ENCODE measurements around the gene BICRA. TPM values are rescaled to one million over a fixed set of nuclear protein-coding genes. Genes with fewer than 3 reads are reported as not detected.
"Not testable (repeated sequence)": the region's sequence is repeated elsewhere in the genome, so short reads cannot be mapped to it uniquely, and the experiment has no call there.

BICRA gene
- total and polyA plus RNA-seq, 4 donors: 0.88 to 17.9 (median 12.3) TPM

- Histone ChIP-seq H3K36me3 (ENCODE audit: control insufficient read depth in 1 of 2, insufficient read depth in 2 of 2, low read length in 1 of 2) (no peaks in the 10 kb centered on the region), H3K27me3 (ENCODE audit: control insufficient read depth in 1 of 2, insufficient read depth in 2 of 2, low read length in 1 of 2) (no peaks in the 10 kb centered on the region), H3K4me3 (ENCODE audit: low read length in 2 of 2) (no peak overlapping the region), H3K9me3 (ENCODE audit: control insufficient read depth, low read length) (no peaks in the 10 kb centered on the region), H3K27ac (ENCODE audit: low read depth in 1 of 2, low read length in 2 of 2) (no peak overlapping the region), H3K4me1 (ENCODE audit: control insufficient read depth in 1 of 2, insufficient read depth in 2 of 2, low read length in 2 of 2) (no peaks in the 10 kb centered on the region)
- intact Hi-C loops (cut with DNase I): no loop called here
- ATAC-seq (ENCODE audit: low FRiP score) (no peak), DNase-seq (peak in 1 of 2 donors; percentile 31)
- WGBS, 2 donors: 48 to 54% methylated on average over 6 of the region's 6 CpGs
These were observed 27.2 kb upstream of the BICRA start for GRCh38 chr19:47581605-47582319.

- no peak overlapping the region for H3K27ac ChIP-seq (ENCODE audit: low read depth in 1 of 2, low read length in 2 of 2)
- no peaks in the 10 kb centered on the region for H3K9me3 ChIP-seq (ENCODE audit: control insufficient read depth, low read length)
- H3K4me1 ChIP-seq (ENCODE audit: control insufficient read depth in 1 of 2, insufficient read depth in 2 of 2, low read length in 2 of 2): no peaks in the 10 kb centered on the region
- H3K36me3 ChIP-seq (ENCODE audit: control insufficient read depth in 1 of 2, insufficient read depth in 2 of 2, low read length in 1 of 2): no peaks in the 10 kb centered on the region
- H3K4me3 ChIP-seq (ENCODE audit: low read length in 2 of 2): no peak overlapping the region
- no peak for DNase-seq
- no peak for ATAC-seq (ENCODE audit: low FRiP score)
- WGBS, 2 donors: 9 to 10% methylated on average over 6 of the region's 6 CpGs
- intact Hi-C loops (cut with DNase I): no loop called here
- no peaks in the 10 kb centered on the region for H3K27me3 ChIP-seq (ENCODE audit: control insufficient read depth in 1 of 2, insufficient read depth in 2 of 2, low read length in 1 of 2)
These were observed 26.5 kb upstream of the BICRA start for GRCh38 chr19:47582320-47582909.

- H3K27me3 ChIP-seq (ENCODE audit: control insufficient read depth in 1 of 2, insufficient read depth in 2 of 2, low read length in 1 of 2); H3K9me3 ChIP-seq (ENCODE audit: control insufficient read depth, low read length); ATAC-seq (ENCODE audit: low FRiP score); intact Hi-C loops (cut with DNase I); H3K27ac ChIP-seq (ENCODE audit: low read depth in 1 of 2, low read length in 2 of 2); H3K36me3 ChIP-seq (ENCODE audit: control insufficient read depth in 1 of 2, insufficient read depth in 2 of 2, low read length in 1 of 2); H3K4me1 ChIP-seq (ENCODE audit: control insufficient read depth in 1 of 2, insufficient read depth in 2 of 2, low read length in 2 of 2); H3K4me3 ChIP-seq (ENCODE audit: low read length in 2 of 2): not testable (repeated sequence)
- DNase-seq: peak in 1 of 2 donors; percentile 25
- 95 to 96% methylated on average over 1 of the region's 1 CpG for WGBS, 2 donors
These were observed 25.8 kb upstream of the BICRA start for GRCh38 chr19:47583161-47583560.

GRCh38 chr19:47587295-47587694 lies 21.6 kb upstream of the BICRA start:
- DNase-seq (peak in 1 of 2 donors; percentile 49), ATAC-seq (ENCODE audit: low FRiP score) (no peak)
- Histone ChIP-seq H3K4me1 (ENCODE audit: control insufficient read depth in 1 of 2, insufficient read depth in 2 of 2, low read length in 2 of 2) (no peaks in the 10 kb centered on the region), H3K27me3 (ENCODE audit: control insufficient read depth in 1 of 2, insufficient read depth in 2 of 2, low read length in 1 of 2) (no peaks in the 10 kb centered on the region), H3K9me3 (ENCODE audit: control insufficient read depth, low read length) (no peaks in the 10 kb centered on the region), H3K36me3 (ENCODE audit: control insufficient read depth in 1 of 2, insufficient read depth in 2 of 2, low read length in 1 of 2) (no peaks in the 10 kb centered on the region), H3K27ac (ENCODE audit: low read depth in 1 of 2, low read length in 2 of 2) (no peak overlapping the region), H3K4me3 (ENCODE audit: low read length in 2 of 2) (no peak overlapping the region)
- WGBS, 2 donors: 81 to 88% methylated on average over 4 of the region's 4 CpGs
- intact Hi-C loops (cut with DNase I): no loop called here

- Histone ChIP-seq H3K4me3 (ENCODE audit: low read length in 2 of 2) (no peak overlapping the region), H3K4me1 (ENCODE audit: control insufficient read depth in 1 of 2, insufficient read depth in 2 of 2, low read length in 2 of 2) (no peaks in the 10 kb centered on the region), H3K36me3 (ENCODE audit: control insufficient read depth in 1 of 2, insufficient read depth in 2 of 2, low read length in 1 of 2) (no peaks in the 10 kb centered on the region), H3K9me3 (ENCODE audit: control insufficient read depth, low read length) (no peaks in the 10 kb centered on the region), H3K27me3 (ENCODE audit: control insufficient read depth in 1 of 2, insufficient read depth in 2 of 2, low read length in 1 of 2) (no peaks in the 10 kb centered on the region), H3K27ac (ENCODE audit: low read depth in 1 of 2, low read length in 2 of 2) (no peak overlapping the region)
- DNase-seq (no peak), ATAC-seq (ENCODE audit: low FRiP score) (no peak)
- intact Hi-C loops (cut with DNase I): no loop called here
- WGBS, 2 donors: 37 to 38% methylated on average over 7 of the region's 7 CpGs
These were observed 19.1 kb upstream of the BICRA start for GRCh38 chr19:47589824-47590223.

GRCh38 chr19:47593860-47594259 lies 15.1 kb upstream of the BICRA start:
- DNase-seq (no peak), ATAC-seq (ENCODE audit: low FRiP score) (no peak)
- no peaks in the 10 kb centered on the region for H3K36me3 ChIP-seq (ENCODE audit: control insufficient read depth in 1 of 2, insufficient read depth in 2 of 2, low read length in 1 of 2)
- no peak overlapping the region for H3K27ac ChIP-seq (ENCODE audit: low read depth in 1 of 2, low read length in 2 of 2)
- no peak overlapping the region for H3K4me3 ChIP-seq (ENCODE audit: low read length in 2 of 2)
- H3K4me1 ChIP-seq (ENCODE audit: control insufficient read depth in 1 of 2, insufficient read depth in 2 of 2, low read length in 2 of 2): no peaks in the 10 kb centered on the region
- no peaks in the 10 kb centered on the region for H3K27me3 ChIP-seq (ENCODE audit: control insufficient read depth in 1 of 2, insufficient read depth in 2 of 2, low read length in 1 of 2)
- intact Hi-C loops (cut with DNase I): no loop called here
- WGBS, 2 donors: 83 to 87% methylated on average over 6 of the region's 6 CpGs
- H3K9me3 ChIP-seq (ENCODE audit: control insufficient read depth, low read length): no peaks in the 10 kb centered on the region

- 76 to 87% methylated on average over 6 of the region's 6 CpGs for WGBS, 2 donors
- no peaks in the 10 kb centered on the region for H3K36me3 ChIP-seq (ENCODE audit: control insufficient read depth in 1 of 2, insufficient read depth in 2 of 2, low read length in 1 of 2)
- no peak overlapping the region for H3K27ac ChIP-seq (ENCODE audit: low read depth in 1 of 2, low read length in 2 of 2)
- no peaks in the 10 kb centered on the region for H3K9me3 ChIP-seq (ENCODE audit: control insufficient read depth, low read length)
- no peaks in the 10 kb centered on the region for H3K27me3 ChIP-seq (ENCODE audit: control insufficient read depth in 1 of 2, insufficient read depth in 2 of 2, low read length in 1 of 2)
- H3K4me3 ChIP-seq (ENCODE audit: low read length in 2 of 2): no peak overlapping the region
- ATAC-seq (ENCODE audit: low FRiP score) (no peak), DNase-seq (no peak)
- intact Hi-C loops (cut with DNase I): no loop called here
- H3K4me1 ChIP-seq (ENCODE audit: control insufficient read depth in 1 of 2, insufficient read depth in 2 of 2, low read length in 2 of 2): peaks cover 0 to 2% of the 10 kb centered on the region in 2 donors
These were observed 13.0 kb upstream of the BICRA start for GRCh38 chr19:47595944-47596343.

GRCh38 chr19:47598407-47599349 lies 10.3 kb upstream of the BICRA start:
- intact Hi-C loops (cut with DNase I): loop anchor here in 1 of 2 donors (1.0 kb wide), 1 partner anchor 83 kb away; the partner anchor contains the start of gene NAPA
- WGBS, 2 donors: 12 to 14% methylated on average over 21 of the region's 21 CpGs

More at GRCh38 chr19:47598407-47599349, 10.3 kb upstream of the BICRA start:
- H3K27me3 ChIP-seq (ENCODE audit: control insufficient read depth in 1 of 2, insufficient read depth in 2 of 2, low read length in 1 of 2): no peaks in the 10 kb centered on the region
- no peaks in the 10 kb centered on the region for H3K36me3 ChIP-seq (ENCODE audit: control insufficient read depth in 1 of 2, insufficient read depth in 2 of 2, low read length in 1 of 2)
- H3K4me1 ChIP-seq (ENCODE audit: control insufficient read depth in 1 of 2, insufficient read depth in 2 of 2, low read length in 2 of 2): peaks cover 0 to 2% of the 10 kb centered on the region in 2 donors
- DNase-seq: peak; percentile 69 to 81
- H3K9me3 ChIP-seq (ENCODE audit: control insufficient read depth, low read length): no peaks in the 10 kb centered on the region
- peak overlapping the region in 1 of 2 donors; percentile 58 for H3K4me3 ChIP-seq (ENCODE audit: low read length in 2 of 2)
- peak; percentile 68 for ATAC-seq (ENCODE audit: low FRiP score)
- peak overlapping the region; percentile 15 to 85 for H3K27ac ChIP-seq (ENCODE audit: low read depth in 1 of 2, low read length in 2 of 2)
